ENCODE results near the gene MLX. TPM values are rescaled to one million over a fixed set of nuclear protein-coding genes. Genes with fewer than 3 reads are reported as not detected.
"Not testable (repeated sequence)": the region's sequence is repeated elsewhere in the genome, so short reads cannot be mapped to it uniquely, and the experiment has no call there.

MLX gene
- total and polyA plus RNA-seq, 10 of the 15 experiments (the other 5 are each of a cell fraction or from before 2014, with no cell fraction given) = 34.4 to 65.0 (median 44.4) TPM

- DNase-seq (ENCODE audit: low read depth, low spot score); H3K36me3 ChIP-seq (ENCODE audit: control insufficient read depth in 2 of 2, insufficient read depth in 2 of 2, low read length in 1 of 2); POLR2A ChIA-PET; H3K9me3 ChIP-seq (replicated peaks; ENCODE audit: control insufficient read depth, insufficient read depth, low read length); SMC1A ChIA-PET (ENCODE audit: uncharacterized antibody, unreplicated experiment); ATAC-seq; H3K27ac ChIP-seq (ENCODE audit: control insufficient read depth, insufficient read depth); H3K27me3 ChIP-seq (replicated peaks in 1 of 2; ENCODE audit: control insufficient read depth in 2 of 2, insufficient read depth in 2 of 2, low read length in 1 of 2); FAIRE-seq; RAD21 ChIA-PET (ENCODE audit: unreplicated experiment); H4K20me1 ChIP-seq (ENCODE audit: control insufficient read depth, insufficient read depth); intact Hi-C loops (cut with micrococcal nuclease; ENCODE audit: unreplicated experiment); BruUV-seq (replicated peaks); in situ Hi-C loops (cut with MboI); H2AFZ ChIP-seq (ENCODE audit: control insufficient read depth, low read depth, low read length): not testable (repeated sequence)
- Histone ChIP-seq H3K79me2 (ENCODE audit: control insufficient read depth, insufficient read depth, low read length) (peaks cover 16% of the 10 kb centered on the region), H3K9ac (ENCODE audit: control insufficient read depth, insufficient read depth, low read length) (peak within 1 kb of the TSS; percentile 75), H3K4me2 (ENCODE audit: control insufficient read depth, insufficient read depth) (peak within 1 kb of the TSS; percentile 89), H3K4me1 (ENCODE audit: control insufficient read depth, insufficient read depth, low read length) (peaks cover 11% of the 10 kb centered on the region), H3K4me3 (peak within 1 kb of the TSS; percentile 94)
- CTCF ChIA-PET = interaction anchor here (1.3 to 1.8 kb wide), 2 partner anchors 16 to 22 kb away, joined by 4 to 7 read pairs; partner anchors contain the start of gene NAGLU
- WGBS (ENCODE audit: insufficient coverage, insufficient replicate concordance, low lambda C conversion rate, missing lambda C conversion rate) = 96% methylated on average over 8 of the region's 15 CpGs
These were observed 14.2 kb upstream of the MLX start, which contains the start of gene HSD17B1 for GRCh38 chr17:42552736-42553135. HSD17B1 (plus strand) TSS chr17:42552923; CDS start chr17:42552934, 11 bp downstream.

DNA sequence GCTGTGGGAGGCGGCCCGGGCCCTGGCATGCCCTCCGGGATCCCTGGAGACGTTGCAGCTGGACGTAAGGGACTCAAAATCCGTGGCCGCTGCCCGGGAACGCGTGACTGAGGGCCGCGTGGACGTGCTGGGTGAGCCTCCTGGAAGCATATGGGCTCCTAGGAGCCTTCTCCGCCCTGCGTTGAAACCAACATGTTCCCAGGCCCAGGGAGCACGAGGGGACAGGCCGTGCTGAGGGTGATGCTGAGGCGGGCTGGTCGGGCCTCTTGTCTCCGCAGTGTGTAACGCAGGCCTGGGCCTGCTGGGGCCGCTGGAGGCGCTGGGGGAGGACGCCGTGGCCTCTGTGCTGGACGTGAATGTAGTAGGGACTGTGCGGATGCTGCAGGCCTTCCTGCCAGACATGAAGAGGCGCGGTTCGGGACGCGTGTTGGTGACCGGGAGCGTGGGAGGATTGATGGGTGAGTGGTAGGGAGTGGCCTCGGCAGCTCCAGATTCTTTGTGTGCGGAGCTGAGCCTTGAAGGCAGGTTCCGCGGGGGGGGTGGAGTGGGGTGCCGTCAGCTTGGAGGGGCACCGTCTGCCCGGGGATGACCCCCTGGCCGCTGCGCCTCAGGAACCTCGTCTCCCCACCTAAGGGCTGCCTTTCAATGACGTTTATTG, 13.6 kb upstream of the MLX start:
- Histone ChIP-seq H3K27ac (ENCODE audit: control insufficient read depth, insufficient read depth) (no peak overlapping the region), H3K27me3 (replicated peaks in 1 of 2; ENCODE audit: control insufficient read depth in 2 of 2, insufficient read depth in 2 of 2, low read length in 1 of 2) (no peaks in the 10 kb centered on the region), H3K9me3 (replicated peaks; ENCODE audit: control insufficient read depth, insufficient read depth, low read length) (no peaks in the 10 kb centered on the region), H3K9ac (ENCODE audit: control insufficient read depth, insufficient read depth, low read length) (no peak overlapping the region), H3K36me3 (ENCODE audit: control insufficient read depth in 2 of 2, insufficient read depth in 2 of 2, low read length in 1 of 2) (no peaks in the 10 kb centered on the region; a peak in 1 of 4 replicates), H3K79me2 (ENCODE audit: control insufficient read depth, insufficient read depth, low read length) (peaks cover 16% of the 10 kb centered on the region), H3K4me2 (ENCODE audit: control insufficient read depth, insufficient read depth) (peak overlapping the region; percentile 89; the same call in 1 of the 2 replicates), H3K4me1 (ENCODE audit: control insufficient read depth, insufficient read depth, low read length) (peaks cover 9% of the 10 kb centered on the region), H3K4me3 (peak overlapping the region; percentile 94; the same call in 1 of the 2 replicates), H4K20me1 (ENCODE audit: control insufficient read depth, insufficient read depth) (no peaks in the 10 kb centered on the region), H2AFZ (ENCODE audit: control insufficient read depth, low read depth, low read length) (no peak overlapping the region)
- RAD21 ChIA-PET (ENCODE audit: unreplicated experiment) = interaction anchor here (1.6 to 2.0 kb wide), 2 partner anchors 14 to 16 kb away, joined by 5 to 6 read pairs; no protein-coding TSS in a partner anchor
- FAIRE-seq (no peak), ATAC-seq (no peak), DNase-seq (ENCODE audit: low read depth, low spot score) (no peak)
- TF ChIP-seq HDAC6 (IDR thresholded peaks at IDR 0.05; ENCODE audit: unreplicated experiment) (no peak), ZNF24 (IDR thresholded peaks at IDR 0.05) (no peak), FOS (IDR thresholded peaks at IDR 0.05; ENCODE audit: borderline replicate concordance, extremely low read depth, insufficient read length) (no peak), PKNOX1 (IDR thresholded peaks at IDR 0.05) (no peak), RAD51 (IDR thresholded peaks at IDR 0.05) (no peak), TARDBP (IDR thresholded peaks at IDR 0.05; ENCODE audit: borderline replicate concordance) (no peak), WRNIP1 (IDR thresholded peaks at IDR 0.05; ENCODE audit: borderline replicate concordance, low read depth, low read length) (no peak), MTA2 (IDR thresholded peaks at IDR 0.05; ENCODE audit: low read depth) (no peak), SMAD1 (IDR thresholded peaks at IDR 0.05; ENCODE audit: low read depth, partially characterized antibody) (no peak), ATF7 (IDR thresholded peaks at IDR 0.05; ENCODE audit: low read depth) (no peak), BRCA1 (IDR thresholded peaks at IDR 0.05; ENCODE audit: low read depth, low read length) (no peak)
- TF ChIP-seq, protein P1, sequence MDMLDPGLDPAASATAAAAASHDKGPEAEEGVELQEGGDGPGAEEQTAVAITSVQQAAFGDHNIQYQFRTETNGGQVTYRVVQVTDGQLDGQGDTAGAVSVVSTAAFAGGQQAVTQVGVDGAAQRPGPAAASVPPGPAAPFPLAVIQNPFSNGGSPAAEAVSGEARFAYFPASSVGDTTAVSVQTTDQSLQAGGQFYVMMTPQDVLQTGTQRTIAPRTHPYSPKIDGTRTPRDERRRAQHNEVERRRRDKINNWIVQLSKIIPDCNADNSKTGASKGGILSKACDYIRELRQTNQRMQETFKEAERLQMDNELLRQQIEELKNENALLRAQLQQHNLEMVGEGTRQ (IDR thresholded peaks at IDR 0.05; ENCODE audit: borderline replicate concordance, low read depth, low read length) = no peak
- TF ChIP-seq, protein P2, sequence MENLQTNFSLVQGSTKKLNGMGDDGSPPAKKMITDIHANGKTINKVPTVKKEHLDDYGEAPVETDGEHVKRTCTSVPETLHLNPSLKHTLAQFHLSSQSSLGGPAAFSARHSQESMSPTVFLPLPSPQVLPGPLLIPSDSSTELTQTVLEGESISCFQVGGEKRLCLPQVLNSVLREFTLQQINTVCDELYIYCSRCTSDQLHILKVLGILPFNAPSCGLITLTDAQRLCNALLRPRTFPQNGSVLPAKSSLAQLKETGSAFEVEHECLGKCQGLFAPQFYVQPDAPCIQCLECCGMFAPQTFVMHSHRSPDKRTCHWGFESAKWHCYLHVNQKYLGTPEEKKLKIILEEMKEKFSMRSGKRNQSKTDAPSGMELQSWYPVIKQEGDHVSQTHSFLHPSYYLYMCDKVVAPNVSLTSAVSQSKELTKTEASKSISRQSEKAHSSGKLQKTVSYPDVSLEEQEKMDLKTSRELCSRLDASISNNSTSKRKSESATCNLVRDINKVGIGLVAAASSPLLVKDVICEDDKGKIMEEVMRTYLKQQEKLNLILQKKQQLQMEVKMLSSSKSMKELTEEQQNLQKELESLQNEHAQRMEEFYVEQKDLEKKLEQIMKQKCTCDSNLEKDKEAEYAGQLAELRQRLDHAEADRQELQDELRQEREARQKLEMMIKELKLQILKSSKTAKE (IDR thresholded peaks at IDR 0.05; ENCODE audit: low read depth, poor library complexity, severe bottlenecking) = no peak
- in situ Hi-C loops (cut with MboI) = no loop called here
- SMC1A ChIA-PET (ENCODE audit: uncharacterized antibody, unreplicated experiment) = no interaction called here
- BruUV-seq (replicated peaks) = no TSS peak
- WGBS (ENCODE audit: insufficient coverage, insufficient replicate concordance, low lambda C conversion rate, missing lambda C conversion rate) = 96% methylated on average over 44 of the region's 45 CpGs
- POLR2A ChIA-PET = interaction anchor here (1.4 kb wide), 1 partner anchor 11 kb away, joined by 4 read pairs; no protein-coding TSS in a partner anchor
- intact Hi-C loops (cut with micrococcal nuclease; ENCODE audit: unreplicated experiment) = no loop called here
- CTCF ChIA-PET = interaction anchor here (1.3 to 1.8 kb wide), 4 partner anchors 12 to 65 kb away, joined by 3 to 7 read pairs (median 4); partner anchors contain the start of gene NAGLU
